Pons (tissue), 1 donor: ENCODE data around the gene TADA1.
"Not testable (repeated sequence)": the region's sequence is repeated elsewhere in the genome, so short reads cannot be mapped to it uniquely, and the experiment has no call there.

Experiments used
- DNase-seq: peaks from one replicate; pipeline ENCODE4 v3.0.0-alpha.2; 2016; ENCODE audit warnings: low spot score

TADA1 gene

GRCh38 chr1:166843769-166844596 is 32.1 kb downstream of the TADA1 start:
- peak; percentile 87 for DNase-seq

- DNase-seq: no peak
Observed at GRCh38 chr1:166843322-166843721, 32.7 kb downstream of the TADA1 start.

- DNase-seq: no peak
Observed at GRCh38 chr1:166840309-166841274, 35.5 kb downstream of the TADA1 start.

- peak; percentile 56 for DNase-seq
Observed at GRCh38 chr1:166839600-166840308, 36.3 kb downstream of the TADA1 start.

- peak; percentile 91 for DNase-seq
Observed at GRCh38 chr1:166838766-166839599, 37.1 kb downstream of the TADA1 start, which contains the start of gene POGK. TSS of gene POGK (plus strand) at chr1:166839475. CDS start at chr1:166840957, 1,482 bp downstream.

- no peak for DNase-seq
Observed at GRCh38 chr1:166836733-166837132, 39.3 kb downstream of the TADA1 start.

GRCh38 chr1:166829762-166830161 is 46.3 kb downstream of the TADA1 start:
- not testable (repeated sequence) for DNase-seq

GRCh38 chr1:166827426-166827825 is 48.6 kb downstream of the TADA1 start:
- DNase-seq: no peak

- no peak for DNase-seq
Observed at GRCh38 chr1:166822385-166822784, 53.7 kb downstream of the TADA1 start.

GRCh38 chr1:166819974-166820373 is 56.1 kb downstream of the TADA1 start:
- DNase-seq: no peak

GRCh38 chr1:166814611-166815010 is 61.5 kb downstream of the TADA1 start:
- no peak for DNase-seq

GRCh38 chr1:166813508-166814223 is 62.4 kb downstream of the TADA1 start:
- DNase-seq: no peak

- DNase-seq: no peak
Observed at GRCh38 chr1:166811691-166812090, 64.4 kb downstream of the TADA1 start.

- DNase-seq: no peak
Observed at GRCh38 chr1:166808952-166809351, 67.1 kb downstream of the TADA1 start.
